GM12864 (cell line): ENCODE results near the gene XK.
A peak's percentile ranks its signal among the peaks of the same experiment; 100 is the strongest.

ENCODE experiments used
- DNase-seq: peaks from one replicate; pipeline ENCODE4 v3.0.0-alpha.2; 2011; ENCODE audit warnings: low read depth
- H3K4me3 ChIP-seq: 2 replicates; pipeline ENCODE4 v1.5.1; 2011; ENCODE audit warnings: mild to moderate bottlenecking, low read depth, low read length, control low read depth
- TF ChIP-seq, protein P1 (sequence below): IDR thresholded peaks from 2 replicates; pipeline ENCODE4 v1.5.1; 2011; ENCODE audit warnings: low read depth, mild to moderate bottlenecking, moderate library complexity, low read length, control low read depth, inconsistent platforms; ENCODE audit errors: missing control alignments

XK gene

DNA sequence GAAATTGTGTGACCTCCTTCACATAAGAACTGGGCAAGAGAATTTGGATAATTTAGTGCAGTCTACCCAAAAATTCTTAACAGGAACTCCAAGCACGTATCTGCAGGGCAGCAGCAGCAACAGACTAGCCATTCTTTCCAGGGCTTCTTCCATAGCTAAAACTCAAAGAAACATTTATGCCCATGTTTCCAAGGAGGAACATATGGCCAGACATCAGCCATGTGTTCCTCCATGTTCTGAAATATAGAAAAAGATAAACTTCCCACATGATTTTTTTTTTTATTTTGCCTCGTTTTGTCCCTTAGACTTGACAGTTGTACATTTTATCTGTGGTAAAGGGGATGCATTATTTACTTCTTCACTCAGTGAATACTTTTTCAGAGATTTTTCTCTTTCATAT, 66.7 kb downstream of the XK start:
- TF ChIP-seq, protein P1, sequence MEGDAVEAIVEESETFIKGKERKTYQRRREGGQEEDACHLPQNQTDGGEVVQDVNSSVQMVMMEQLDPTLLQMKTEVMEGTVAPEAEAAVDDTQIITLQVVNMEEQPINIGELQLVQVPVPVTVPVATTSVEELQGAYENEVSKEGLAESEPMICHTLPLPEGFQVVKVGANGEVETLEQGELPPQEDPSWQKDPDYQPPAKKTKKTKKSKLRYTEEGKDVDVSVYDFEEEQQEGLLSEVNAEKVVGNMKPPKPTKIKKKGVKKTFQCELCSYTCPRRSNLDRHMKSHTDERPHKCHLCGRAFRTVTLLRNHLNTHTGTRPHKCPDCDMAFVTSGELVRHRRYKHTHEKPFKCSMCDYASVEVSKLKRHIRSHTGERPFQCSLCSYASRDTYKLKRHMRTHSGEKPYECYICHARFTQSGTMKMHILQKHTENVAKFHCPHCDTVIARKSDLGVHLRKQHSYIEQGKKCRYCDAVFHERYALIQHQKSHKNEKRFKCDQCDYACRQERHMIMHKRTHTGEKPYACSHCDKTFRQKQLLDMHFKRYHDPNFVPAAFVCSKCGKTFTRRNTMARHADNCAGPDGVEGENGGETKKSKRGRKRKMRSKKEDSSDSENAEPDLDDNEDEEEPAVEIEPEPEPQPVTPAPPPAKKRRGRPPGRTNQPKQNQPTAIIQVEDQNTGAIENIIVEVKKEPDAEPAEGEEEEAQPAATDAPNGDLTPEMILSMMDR = no peak
- H3K4me3 ChIP-seq = no peak overlapping the region
- DNase-seq = no peak

DNA sequence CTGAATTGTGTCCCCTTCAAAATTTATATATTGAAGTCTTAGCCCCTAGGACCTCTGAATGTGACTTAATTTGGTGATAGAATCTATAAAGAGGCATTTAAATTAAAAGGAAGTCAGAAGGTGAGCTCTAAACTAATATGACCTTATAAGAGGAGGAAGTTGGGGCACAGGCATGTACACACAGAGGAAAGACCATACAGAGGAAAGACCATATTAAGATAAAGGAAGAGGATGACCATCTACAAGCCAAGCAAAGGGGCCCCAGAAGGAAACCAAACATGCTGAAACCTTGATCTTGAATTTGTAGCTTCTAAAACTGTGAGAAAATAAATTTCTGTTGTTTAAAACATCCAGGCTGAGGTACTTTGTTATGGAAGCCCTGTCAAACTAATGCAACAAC, 67.3 kb downstream of the XK start:
- TF ChIP-seq, protein P1 = no peak
- DNase-seq = no peak
- no peak overlapping the region for H3K4me3 ChIP-seq

DNA sequence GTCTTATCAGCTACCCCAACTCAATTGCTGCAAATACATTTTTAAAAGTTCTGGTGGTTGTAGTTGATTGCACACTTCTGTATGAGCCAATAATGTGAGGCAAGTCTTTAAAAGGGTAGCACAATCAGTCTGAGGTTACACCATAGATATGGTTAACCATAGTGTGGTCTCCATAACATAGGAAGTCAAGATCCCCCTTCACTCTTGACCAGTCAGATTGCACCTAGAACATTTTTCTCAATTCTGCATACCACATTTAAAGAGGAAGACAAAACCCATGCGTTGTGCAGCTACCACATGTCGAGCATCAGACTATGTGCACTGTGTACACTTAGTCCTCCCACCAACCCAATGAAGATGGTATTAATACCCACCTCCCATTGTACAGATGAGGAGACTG, 67.8 kb downstream of the XK start:
- TF ChIP-seq, protein P1 = no peak
- no peak for DNase-seq
- no peak overlapping the region for H3K4me3 ChIP-seq

DNA sequence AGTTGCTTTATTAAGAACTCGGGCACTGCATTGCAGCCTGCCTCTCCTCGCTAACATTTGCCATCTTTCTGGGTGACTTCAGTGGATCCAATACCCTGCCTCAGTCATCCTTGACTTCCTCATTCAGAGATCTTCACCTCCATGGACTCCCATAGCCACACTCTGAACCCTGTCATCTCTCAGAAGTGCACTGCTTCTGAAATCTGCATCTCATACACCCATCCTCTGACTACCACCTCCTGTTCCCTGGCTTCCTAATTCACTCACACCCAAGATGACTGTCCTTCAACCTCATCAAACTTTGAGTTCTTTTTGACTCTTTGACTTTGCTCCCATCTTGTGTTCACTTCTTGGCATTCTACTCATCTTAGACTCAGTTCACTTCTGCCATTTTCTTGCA, 68.9 kb downstream of the XK start:
- no peak for DNase-seq
- H3K4me3 ChIP-seq = no peak overlapping the region
- TF ChIP-seq, protein P1 = no peak

DNA sequence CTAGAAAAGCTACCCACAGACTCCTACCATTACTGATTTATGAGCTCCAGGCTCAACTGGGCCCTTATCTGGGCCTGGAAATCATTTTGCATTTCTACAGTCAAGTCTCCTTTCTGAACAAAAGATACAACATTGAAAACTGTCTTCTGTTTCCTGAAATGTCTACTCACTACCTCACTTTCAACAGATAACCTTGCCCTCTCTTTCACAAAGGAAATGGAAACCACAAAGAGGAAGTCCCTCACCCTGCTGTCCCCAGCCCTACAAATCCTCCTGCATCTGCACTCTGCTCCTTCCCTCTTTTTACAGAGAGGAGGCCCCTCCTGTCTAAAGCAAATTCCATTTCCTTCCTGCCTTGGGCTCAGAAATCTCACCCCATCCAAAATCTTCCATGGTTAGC, 69.4 kb downstream of the XK start:
- H3K4me3 ChIP-seq = no peak overlapping the region
- TF ChIP-seq, protein P1 = no peak
- DNase-seq = peak; percentile 69

DNA sequence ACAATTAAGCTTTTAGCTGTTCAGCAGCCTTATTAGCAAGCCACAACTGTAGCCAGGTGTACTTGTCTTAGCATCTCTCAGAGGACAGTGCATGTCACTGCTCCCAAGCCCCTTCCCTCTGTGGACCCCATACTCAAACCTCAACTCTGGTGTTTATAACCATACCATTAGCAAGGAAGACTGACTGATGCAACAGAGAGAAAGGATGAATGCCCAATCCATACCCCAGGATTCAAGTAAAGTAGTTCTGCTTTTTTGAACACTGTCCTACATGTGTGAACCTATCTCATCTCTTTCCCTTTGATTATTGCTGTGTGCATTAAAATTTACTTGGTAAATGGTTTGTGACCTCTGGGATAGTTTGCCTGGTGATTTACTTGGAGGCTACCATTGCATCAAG, 71.5 kb downstream of the XK start:
- no peak for DNase-seq
- no peak overlapping the region for H3K4me3 ChIP-seq
- TF ChIP-seq, protein P1 = no peak

DNA sequence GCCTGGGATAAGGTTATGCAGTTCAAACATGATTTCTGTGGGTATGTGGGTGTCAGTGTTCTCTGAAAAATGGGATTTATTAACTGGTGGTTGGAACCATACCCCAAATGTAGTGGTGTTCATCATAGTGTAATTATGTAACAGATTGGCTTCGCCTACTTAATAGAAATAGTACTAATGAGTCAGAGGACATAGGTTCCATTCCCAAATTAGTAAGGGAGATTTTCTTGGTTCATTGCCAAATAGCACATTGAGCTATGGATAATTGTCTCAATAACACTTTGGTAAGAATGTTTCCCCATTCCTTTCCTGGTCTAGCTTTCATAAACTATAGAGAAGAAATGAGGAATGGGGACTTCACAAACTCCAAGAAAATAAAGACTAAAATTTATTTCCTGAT, 73.8 kb downstream of the XK start:
- DNase-seq = no peak
- TF ChIP-seq, protein P1 = no peak
- no peak overlapping the region for H3K4me3 ChIP-seq
